MCF 10A (cell line): Measurements from ENCODE around the gene RRAGC. TPM values are rescaled to one million over a fixed set of nuclear protein-coding genes. Genes with fewer than 3 reads are reported as not detected.

ENCODE experiments used
- BruUV-seq: library from RNA; stranded (reverse); fragments of 400-500 nt; replicated peaks from 2 replicates; lab custom pipeline; 2021; lab: Mats Ljungman, UMichigan
- CTCF ChIA-PET: fragments of 300-600 bp; sonication (Branson Sonifier 250); formaldehyde crosslinking; extraction: SDS; loops from one replicate; lab custom pipeline; 2021; ENCODE audit warnings: antibody characterized with exemption, inconsistent platforms; lab: Yijun Ruan, JAX
- POLR2A ChIA-PET: fragments of 300-600, 350-650 bp; sonication (Branson Sonifier 250); formaldehyde crosslinking; extraction: SDS; loops from one replicate; lab custom pipeline; 2020; ENCODE audit warnings: antibody characterized with exemption, inconsistent platforms; lab: Yijun Ruan, JAX
- DNase-seq: peaks from one replicate; pipeline ENCODE4 v3.0.0-alpha.2; 2018; ENCODE audit not compliant: unreplicated experiment
- H3K27ac Mint-ChIP-seq: one replicate; pipeline ENCODE4 v1.8.0; 2022; ENCODE audit warnings: mild to moderate bottlenecking, low read depth, mixed read lengths; ENCODE audit not compliant: unreplicated experiment
- H3K27me3 Mint-ChIP-seq: one replicate; pipeline ENCODE4 v1.8.0; 2022; ENCODE audit warnings: mixed read lengths; ENCODE audit not compliant: insufficient read depth, unreplicated experiment
- H3K36me3 Mint-ChIP-seq: one replicate; pipeline ENCODE4 v1.8.0; 2022; ENCODE audit warnings: mild to moderate bottlenecking, moderate library complexity, mixed read lengths; ENCODE audit not compliant: insufficient read depth, unreplicated experiment
- H3K4me1 Mint-ChIP-seq: one replicate; pipeline ENCODE4 v1.8.0; 2022; ENCODE audit warnings: mixed read lengths; ENCODE audit not compliant: insufficient read depth, unreplicated experiment
- H3K4me3 Mint-ChIP-seq: one replicate; pipeline ENCODE4 v1.8.0; 2022; ENCODE audit warnings: mild to moderate bottlenecking, moderate library complexity, mixed read lengths; ENCODE audit not compliant: unreplicated experiment
- H3K9me3 Mint-ChIP-seq: one replicate; pipeline ENCODE4 v1.8.0; 2022; ENCODE audit warnings: mixed read lengths; ENCODE audit not compliant: unreplicated experiment
- CTCF ChIP-seq: fragments of 200-600 bp; IDR thresholded peaks from one replicate; pipeline ENCODE4 v1.8.0; 2022; ENCODE audit warnings: antibody characterized with exemption, mild to moderate bottlenecking; ENCODE audit not compliant: unreplicated experiment
- intact Hi-C: fragments of 100-400 bp; cut with micrococcal nuclease; formaldehyde crosslinking; loops from 2 replicates; pipeline ENCODE4 v1.14.1; 2022
- total RNA-seq: library from RNA; stranded (reverse); gene quantifications from 2 replicates; pipeline ENCODE4 v1.2.3, GENCODE V29; 2022

Gene RRAGC
- total RNA-seq, 1 experiment from 2014 or later: 23.3 TPM

DNA sequence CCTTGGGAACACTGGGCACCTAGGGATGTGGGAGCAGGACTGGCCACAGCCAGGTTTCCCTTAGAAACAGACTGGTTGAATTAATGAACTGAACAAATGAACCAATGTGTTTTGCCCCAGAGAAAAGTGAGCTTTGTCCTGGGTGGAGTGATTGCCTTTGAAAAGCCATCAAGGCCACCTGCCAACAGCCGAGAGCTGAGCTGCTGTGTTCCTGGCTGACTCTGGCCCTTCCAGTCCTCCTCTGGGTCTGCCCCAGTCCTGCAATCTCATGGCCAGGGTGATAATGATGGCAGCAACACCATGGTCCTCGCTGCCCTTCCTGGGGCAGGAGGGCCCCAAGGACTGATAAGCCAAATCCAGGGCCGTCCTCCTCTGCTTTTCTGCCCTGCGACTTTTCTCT, 40.0 kb upstream of the RRAGC start:
- H3K27ac Mint-ChIP-seq: no peak overlapping the region
- no peaks in the 10 kb centered on the region for H3K27me3 Mint-ChIP-seq
- H3K36me3 Mint-ChIP-seq: no peaks in the 10 kb centered on the region
- no peak overlapping the region for H3K4me3 Mint-ChIP-seq
- ChIA-PET CTCF (interaction anchor here (0.8 kb wide), 1 partner anchor 132 kb away, joined by 3 read pairs; no protein-coding TSS in a partner anchor), POLR2A (no interaction called here)
- TF ChIP-seq CTCF: no peak
- H3K9me3 Mint-ChIP-seq: no peaks in the 10 kb centered on the region
- no TSS peak for BruUV-seq
- DNase-seq: no peak
- intact Hi-C loops: no loop called here
- H3K4me1 Mint-ChIP-seq: no peaks in the 10 kb centered on the region

GRCh38 chr1:38898653-38899230, 39.2 kb upstream of the RRAGC start:
- intact Hi-C loops: no loop called here
- H3K9me3 Mint-ChIP-seq: no peaks in the 10 kb centered on the region
- no peak overlapping the region for H3K27ac Mint-ChIP-seq
- ChIA-PET POLR2A (interaction anchor here (0.6 kb wide), 1 partner anchor 26 kb away, joined by 4 read pairs; no protein-coding TSS in a partner anchor), CTCF (interaction anchor here (0.8 kb wide), 1 partner anchor 133 kb away, joined by 3 read pairs; no protein-coding TSS in a partner anchor)
- no TSS peak for BruUV-seq
- no peak for DNase-seq
- no peaks in the 10 kb centered on the region for H3K4me1 Mint-ChIP-seq
- no peak for TF ChIP-seq CTCF
- no peaks in the 10 kb centered on the region for H3K36me3 Mint-ChIP-seq
- no peak overlapping the region for H3K4me3 Mint-ChIP-seq
- no peaks in the 10 kb centered on the region for H3K27me3 Mint-ChIP-seq

DNA sequence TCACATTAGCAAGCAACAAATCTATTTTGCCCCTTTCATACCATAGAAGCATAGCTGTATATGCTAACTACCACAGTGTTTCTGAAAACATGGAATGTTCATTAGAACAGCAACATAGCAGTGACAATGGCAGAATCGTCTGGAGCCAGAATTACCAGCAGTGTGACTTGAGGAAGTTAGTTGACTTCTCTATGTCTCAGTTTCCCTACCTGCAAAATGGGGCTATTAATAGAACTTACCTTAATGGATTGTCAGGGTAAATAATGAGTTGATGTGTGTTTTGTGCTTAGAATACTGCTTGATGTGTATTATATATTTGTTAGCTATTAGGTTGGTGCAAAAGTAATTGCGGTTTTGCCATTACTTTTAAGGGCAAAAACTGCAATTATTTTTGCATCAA, 36.6 kb upstream of the RRAGC start:
- intact Hi-C loops: no loop called here
- POLR2A ChIA-PET: no interaction called here
- CTCF ChIA-PET: interaction anchor here (0.6 to 1.2 kb wide), 3 partner anchors 22 to 195 kb away, joined by 3 to 5 read pairs (median 3); no protein-coding TSS in a partner anchor
- Mint-ChIP-seq H3K9me3 (no peaks in the 10 kb centered on the region), H3K4me3 (no peak overlapping the region), H3K36me3 (no peaks in the 10 kb centered on the region), H3K4me1 (no peaks in the 10 kb centered on the region), H3K27me3 (no peaks in the 10 kb centered on the region), H3K27ac (no peak overlapping the region)
- TF ChIP-seq CTCF: no peak
- no peak for DNase-seq
- BruUV-seq: no TSS peak

- Mint-ChIP-seq H3K36me3 (no peaks in the 10 kb centered on the region), H3K4me3 (no peak overlapping the region), H3K9me3 (no peaks in the 10 kb centered on the region), H3K27me3 (no peaks in the 10 kb centered on the region), H3K27ac (no peak overlapping the region), H3K4me1 (no peaks in the 10 kb centered on the region)
- intact Hi-C loops: no loop called here
- no peak for TF ChIP-seq CTCF
- DNase-seq: no peak
- ChIA-PET CTCF (no interaction called here), POLR2A (interaction anchor here (0.6 to 1.2 kb wide), 3 partner anchors 18 to 42 kb away, joined by 3 to 5 read pairs (median 4); partner anchors contain the start of gene RRAGC)
- no TSS peak for BruUV-seq
Observed at GRCh38 chr1:38892976-38893375, 33.4 kb upstream of the RRAGC start.
